Right lobe of liver (tissue), 6 donors: Measurements from ENCODE around the gene SULT1A1. TPM values are rescaled to one million over a fixed set of nuclear protein-coding genes. Genes with fewer than 3 reads are reported as not detected.
"Not testable (repeated sequence)": the region's sequence is repeated elsewhere in the genome, so short reads cannot be mapped to it uniquely, and the experiment has no call there.

Experiments
- ATAC-seq, 4 donors: fragments of 200-7000 bp; cut with Tn5 transposase; one replicate each; pipeline ENCODE4 v1.9.1; 2020; ENCODE audit warnings: mild to moderate bottlenecking in 4 of 4, moderate library complexity in 4 of 4
- DNase-seq, 3 donors: peaks; one replicate each; pipeline ENCODE4 v3.0.0-alpha.2; 2020
- H3K27ac ChIP-seq, 3 donors: fragments of 200-600 bp; one replicate each; pipeline ENCODE4 v1.8.0; 2022
- H3K27me3 ChIP-seq, 2 donors: fragments of 200-600 bp; one replicate each; pipeline ENCODE4 v1.8.0; 2022
- H3K36me3 ChIP-seq, 4 donors: fragments of 200-600 bp; sonication (generic) in 1 of 4; one replicate each; pipeline versions ENCODE4 v1.5.1 to v1.8.0; 2017 to 2022; ENCODE audit warnings: control low read depth in 1 of 4
- H3K4me1 ChIP-seq, 4 donors: fragments of 200-600 bp; sonication (generic) in 1 of 4; one replicate each; pipeline versions ENCODE4 v1.5.1 to v1.8.0; 2017 to 2022; ENCODE audit warnings: control low read depth in 1 of 4
- H3K4me3 ChIP-seq, 3 donors: fragments of 200-600 bp; one replicate each; pipeline ENCODE4 v1.8.0; 2022
- H3K9me3 ChIP-seq, 4 donors: fragments of 200-600 bp; sonication (generic) in 1 of 4; one replicate each; pipeline versions ENCODE4 v1.5.1 to v1.8.0; 2017 to 2022; ENCODE audit warnings: control low read depth in 1 of 4
- POLR2A ChIP-seq: fragments of 450-650 bp; IDR thresholded peaks from one replicate; pipeline ENCODE4 v1.6.1; 2017; ENCODE audit warnings: antibody characterized with exemption, mild to moderate bottlenecking
- WGBS: methylation state at CpG from one replicate; pipeline ENCODE4 v1.1.6; 2018; ENCODE audit warnings: low coverage, low lambda C conversion rate; ENCODE audit not compliant: insufficient coverage; ENCODE audit errors: missing lambda C conversion rate; 5-methylcytosine and 5-hydroxymethylcytosine counted together
- intact Hi-C, 2 donors: fragments of 100-400 bp; cut with DNase I; formaldehyde crosslinking; loops; one replicate each; pipeline versions ENCODE4 v1.11.2 to v1.14.1; 2022
- total RNA-seq, 6 experiments: library from RNA; depleted of rRNA in 2 of 6; stranded (reverse); fragments of >200 nt in 2 of 6; fragmentation: NEBNext Ultra II Directional in 3 of 6; extraction: Animal tissue kit (Norgen Biotek cat#: 25700) in 3 of 6; gene quantifications; one replicate each; pipeline versions ENCODE4 v1.1.0 to v1.2.4, GENCODE V29; 2016 to 2023
- TF ChIP-seq, protein P1 (sequence below), 4 donors: fragments of 200-600 bp in 3 of 4; fragments of 450-650 bp in 1 of 4; IDR thresholded peaks; one replicate each; pipeline versions ENCODE4 v1.5.1 to v1.8.0; 2016 to 2022; ENCODE audit warnings: antibody characterized with exemption in 4 of 4, mild to moderate bottlenecking in 2 of 4
- donor health status: DM: no; HTN: yes; CAD: no.
- donor health status: DM: no; HTN: no; CAD: no.
- donor health status: DM: no; HTN: no; CAD: no.
- donor health status: DM: no; HTN: yes; CAD: no.
- donor health status: DM: no; HTN: yes; CAD: no.

The SULT1A1 gene
- total RNA-seq, 6 experiments from 2014 or later = 132 to 335 (median 207) TPM

DNA sequence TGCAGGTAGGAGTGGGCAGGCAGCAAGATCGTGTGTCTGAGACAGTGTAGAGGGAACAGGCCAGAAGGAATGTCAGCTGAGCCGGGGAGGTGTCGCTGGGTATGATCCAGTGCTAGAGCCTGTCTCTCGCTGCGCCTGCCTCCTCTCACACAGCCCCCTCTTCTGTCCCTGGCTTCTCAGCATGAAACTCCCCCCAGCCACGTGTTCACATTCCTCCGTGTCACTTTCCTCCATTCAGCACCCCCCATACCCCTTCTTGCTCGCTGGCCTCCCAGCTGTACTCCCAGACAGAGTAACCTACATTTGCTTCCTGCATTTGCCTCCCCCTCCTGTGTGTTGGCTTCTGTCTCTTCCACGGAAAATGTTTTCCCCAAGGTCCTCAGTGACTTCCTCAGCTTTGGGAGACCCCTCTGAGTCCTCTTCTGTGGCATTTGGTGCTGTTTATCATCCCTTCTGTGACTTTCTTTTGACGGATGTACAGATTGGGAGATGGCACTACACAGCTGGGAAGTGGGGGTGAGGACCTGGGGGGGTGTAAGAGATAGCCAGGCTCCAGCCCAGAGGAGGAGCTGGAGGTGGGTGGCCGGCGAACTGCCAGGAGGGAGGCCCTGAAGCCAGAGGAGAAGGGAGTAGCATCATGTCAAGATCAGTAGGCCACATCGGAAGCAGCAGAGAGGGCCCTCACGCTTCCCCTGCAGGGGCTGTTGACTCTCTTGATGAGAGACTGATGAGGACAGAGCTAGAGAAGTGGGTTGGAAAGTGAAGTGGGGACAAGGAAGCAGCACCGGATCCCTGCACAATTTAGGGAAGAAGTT is 36.9 kb downstream of the SULT1A1 start:
- no peaks in the 10 kb centered on the region for H3K4me1 ChIP-seq
- WGBS = 68% methylated on average over 9 of the region's 15 CpGs
- no peak overlapping the region for H3K4me3 ChIP-seq
- no peaks in the 10 kb centered on the region for H3K9me3 ChIP-seq
- no peaks in the 10 kb centered on the region for H3K27me3 ChIP-seq
- intact Hi-C loops = no loop called here
- H3K27ac ChIP-seq = no peak overlapping the region
- no peaks in the 10 kb centered on the region for H3K36me3 ChIP-seq
- no peak for TF ChIP-seq POLR2A
- TF ChIP-seq, protein P1, sequence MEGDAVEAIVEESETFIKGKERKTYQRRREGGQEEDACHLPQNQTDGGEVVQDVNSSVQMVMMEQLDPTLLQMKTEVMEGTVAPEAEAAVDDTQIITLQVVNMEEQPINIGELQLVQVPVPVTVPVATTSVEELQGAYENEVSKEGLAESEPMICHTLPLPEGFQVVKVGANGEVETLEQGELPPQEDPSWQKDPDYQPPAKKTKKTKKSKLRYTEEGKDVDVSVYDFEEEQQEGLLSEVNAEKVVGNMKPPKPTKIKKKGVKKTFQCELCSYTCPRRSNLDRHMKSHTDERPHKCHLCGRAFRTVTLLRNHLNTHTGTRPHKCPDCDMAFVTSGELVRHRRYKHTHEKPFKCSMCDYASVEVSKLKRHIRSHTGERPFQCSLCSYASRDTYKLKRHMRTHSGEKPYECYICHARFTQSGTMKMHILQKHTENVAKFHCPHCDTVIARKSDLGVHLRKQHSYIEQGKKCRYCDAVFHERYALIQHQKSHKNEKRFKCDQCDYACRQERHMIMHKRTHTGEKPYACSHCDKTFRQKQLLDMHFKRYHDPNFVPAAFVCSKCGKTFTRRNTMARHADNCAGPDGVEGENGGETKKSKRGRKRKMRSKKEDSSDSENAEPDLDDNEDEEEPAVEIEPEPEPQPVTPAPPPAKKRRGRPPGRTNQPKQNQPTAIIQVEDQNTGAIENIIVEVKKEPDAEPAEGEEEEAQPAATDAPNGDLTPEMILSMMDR (IDR thresholded peaks at IDR 0.05) = no peak
- peak in 3 of 4 donors; percentile 14 to 42 (median 22) for ATAC-seq
- no peak for DNase-seq

GRCh38 chr16:28569968-28570752 is 39.7 kb downstream of the SULT1A1 start:
- TF ChIP-seq, protein P1 (IDR thresholded peaks at IDR 0.05) = no peak
- no peak for TF ChIP-seq POLR2A
- H3K9me3 ChIP-seq = no peaks in the 10 kb centered on the region
- H3K27me3 ChIP-seq = no peaks in the 10 kb centered on the region
- H3K4me1 ChIP-seq = no peaks in the 10 kb centered on the region
- ATAC-seq (peak in 2 of 4 donors; percentile 13 to 18), DNase-seq (no peak)
- no peaks in the 10 kb centered on the region for H3K36me3 ChIP-seq
- 67% methylated on average over 1 of the region's 4 CpGs for WGBS
- no peak overlapping the region for H3K4me3 ChIP-seq
- H3K27ac ChIP-seq = no peak overlapping the region
- intact Hi-C loops = no loop called here

DNA sequence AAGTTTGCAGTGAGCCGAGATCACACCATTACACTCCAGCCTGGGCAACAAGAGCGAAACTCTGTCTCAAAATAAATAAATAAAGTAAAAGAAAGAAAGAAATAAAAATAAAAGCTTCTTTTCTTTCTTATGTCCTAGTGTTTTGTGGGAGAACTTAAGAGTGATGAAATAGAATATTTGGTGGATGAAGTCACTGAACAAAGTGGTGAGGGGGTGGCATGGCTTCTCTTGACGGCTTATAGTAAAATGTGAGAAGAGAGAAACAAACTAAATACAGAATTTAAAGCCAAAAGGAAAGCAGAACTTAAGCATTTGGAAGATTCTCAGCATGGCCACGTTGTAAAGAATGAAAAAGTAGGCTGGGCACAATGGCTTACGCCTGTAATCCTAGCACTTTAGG is 40.8 kb downstream of the SULT1A1 start:
- no peaks in the 10 kb centered on the region for H3K9me3 ChIP-seq
- ATAC-seq (no peak), DNase-seq (no peak)
- 89% methylated on average over 5 of the region's 5 CpGs for WGBS
- H3K27ac ChIP-seq = no peak overlapping the region
- intact Hi-C loops = no loop called here
- no peaks in the 10 kb centered on the region for H3K4me1 ChIP-seq
- H3K36me3 ChIP-seq = no peaks in the 10 kb centered on the region
- H3K4me3 ChIP-seq = no peak overlapping the region
- TF ChIP-seq, protein P1 (IDR thresholded peaks at IDR 0.05) = no peak
- no peak for TF ChIP-seq POLR2A
- no peaks in the 10 kb centered on the region for H3K27me3 ChIP-seq

- Histone ChIP-seq H3K27me3 (no peaks in the 10 kb centered on the region), H3K4me1 (no peaks in the 10 kb centered on the region), H3K9me3 (no peaks in the 10 kb centered on the region), H3K36me3 (no peaks in the 10 kb centered on the region), H3K27ac (no peak overlapping the region), H3K4me3 (no peak overlapping the region)
- WGBS = 96% methylated on average over 2 of the region's 2 CpGs
- no peak for TF ChIP-seq POLR2A
- TF ChIP-seq, protein P1 (IDR thresholded peaks at IDR 0.05) = no peak
- no peak for ATAC-seq
- no peak for DNase-seq
- intact Hi-C loops = no loop called here
These were observed 42.6 kb downstream of the SULT1A1 start for GRCh38 chr16:28567292-28567691.

- H3K27ac ChIP-seq, H3K27me3 ChIP-seq, H3K9me3 ChIP-seq, H3K4me3 ChIP-seq, intact Hi-C loops, H3K4me1 ChIP-seq, DNase-seq, ATAC-seq, H3K36me3 ChIP-seq: not testable (repeated sequence)
- no CpG with 5 or more reads among the region's 4 CpGs for WGBS
These were observed 43.5 kb downstream of the SULT1A1 start for GRCh38 chr16:28566233-28566925.
